Lower leg skin (tissue), 3 donors: Measurements from ENCODE around the gene RBM47.

ENCODE experiments used
- POLR2A ChIP-seq, 2 donors: fragments of 450-650 bp; IDR thresholded peaks; one replicate each; pipeline ENCODE4 v1.6.1; 2016 to 2017; ENCODE audit warnings: antibody characterized with exemption in 2 of 2, mild to moderate bottlenecking in 1 of 2, moderate library complexity in 1 of 2
- TF ChIP-seq, protein P1 (sequence below), 3 donors: fragments of 450-650 bp; IDR thresholded peaks; one replicate each; pipeline ENCODE4 v1.5.1; 2016; ENCODE audit warnings: antibody characterized with exemption in 3 of 3, mild to moderate bottlenecking in 3 of 3, moderate library complexity in 2 of 3

DNA sequence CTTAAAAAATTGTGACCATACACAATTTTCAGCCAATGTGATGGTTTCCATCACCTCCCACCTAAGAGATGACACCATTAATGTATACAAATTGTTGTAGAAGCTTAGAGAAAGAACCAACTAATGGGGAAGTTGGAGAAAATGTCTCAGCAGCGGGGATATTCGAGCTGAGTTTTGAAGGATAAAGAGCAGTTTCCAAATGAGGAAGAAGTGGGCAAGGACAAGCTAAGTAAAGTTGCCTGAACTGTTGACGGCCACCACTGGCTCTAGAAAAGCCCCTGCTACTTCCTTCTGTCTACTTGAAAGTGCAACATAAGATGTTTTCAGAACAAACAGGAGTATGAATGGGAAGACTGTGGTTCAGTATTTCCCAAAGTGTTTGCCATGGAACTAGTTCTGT lies 202.5 kb downstream of the RBM47 start:
- TF ChIP-seq, protein P1, sequence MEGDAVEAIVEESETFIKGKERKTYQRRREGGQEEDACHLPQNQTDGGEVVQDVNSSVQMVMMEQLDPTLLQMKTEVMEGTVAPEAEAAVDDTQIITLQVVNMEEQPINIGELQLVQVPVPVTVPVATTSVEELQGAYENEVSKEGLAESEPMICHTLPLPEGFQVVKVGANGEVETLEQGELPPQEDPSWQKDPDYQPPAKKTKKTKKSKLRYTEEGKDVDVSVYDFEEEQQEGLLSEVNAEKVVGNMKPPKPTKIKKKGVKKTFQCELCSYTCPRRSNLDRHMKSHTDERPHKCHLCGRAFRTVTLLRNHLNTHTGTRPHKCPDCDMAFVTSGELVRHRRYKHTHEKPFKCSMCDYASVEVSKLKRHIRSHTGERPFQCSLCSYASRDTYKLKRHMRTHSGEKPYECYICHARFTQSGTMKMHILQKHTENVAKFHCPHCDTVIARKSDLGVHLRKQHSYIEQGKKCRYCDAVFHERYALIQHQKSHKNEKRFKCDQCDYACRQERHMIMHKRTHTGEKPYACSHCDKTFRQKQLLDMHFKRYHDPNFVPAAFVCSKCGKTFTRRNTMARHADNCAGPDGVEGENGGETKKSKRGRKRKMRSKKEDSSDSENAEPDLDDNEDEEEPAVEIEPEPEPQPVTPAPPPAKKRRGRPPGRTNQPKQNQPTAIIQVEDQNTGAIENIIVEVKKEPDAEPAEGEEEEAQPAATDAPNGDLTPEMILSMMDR (IDR thresholded peaks at IDR 0.05), result no peak
- TF ChIP-seq POLR2A (IDR thresholded peaks at IDR 0.05), result no peak
